NCI-H82 treated with DMSO at 0.1 percent for 48 hours (cell line): ENCODE measurements around the gene CHRNA9.

Experiments
- DNase-seq: peaks from one replicate; lab custom pipeline; 2025; ENCODE audit not compliant: unreplicated experiment; lab: John Stamatoyannopoulos, UW

The CHRNA9 gene

GRCh38 chr4:40308528-40309122, 26.5 kb upstream of the CHRNA9 start:
- DNase-seq = no peak

GRCh38 chr4:40309250-40309774, 25.8 kb upstream of the CHRNA9 start:
- DNase-seq = no peak

GRCh38 chr4:40310225-40310624, 24.9 kb upstream of the CHRNA9 start:
- no peak for DNase-seq

GRCh38 chr4:40311811-40312346, 23.3 kb upstream of the CHRNA9 start:
- no peak for DNase-seq

- no peak for DNase-seq
Observed at GRCh38 chr4:40314951-40315350, 20.2 kb upstream of the CHRNA9 start.

GRCh38 chr4:40316333-40316781, 18.8 kb upstream of the CHRNA9 start:
- no peak for DNase-seq

- no peak for DNase-seq
Observed at GRCh38 chr4:40316782-40317635, 18.1 kb upstream of the CHRNA9 start.

- DNase-seq = no peak
Observed at GRCh38 chr4:40317916-40318658, 17.0 kb upstream of the CHRNA9 start.

- no peak for DNase-seq
Observed at GRCh38 chr4:40321574-40322275, 13.4 kb upstream of the CHRNA9 start.

- no peak for DNase-seq
Observed at GRCh38 chr4:40322811-40323210, 12.3 kb upstream of the CHRNA9 start.

- no peak for DNase-seq
Observed at GRCh38 chr4:40323866-40324265, 11.3 kb upstream of the CHRNA9 start.

GRCh38 chr4:40325406-40326019, 9.6 kb upstream of the CHRNA9 start:
- DNase-seq = peak; percentile 32

GRCh38 chr4:40327340-40327739, 7.8 kb upstream of the CHRNA9 start:
- no peak for DNase-seq

GRCh38 chr4:40328383-40328782, 6.8 kb upstream of the CHRNA9 start:
- DNase-seq = no peak

GRCh38 chr4:40329805-40330204, 5.3 kb upstream of the CHRNA9 start:
- no peak for DNase-seq

- no peak for DNase-seq
Observed at GRCh38 chr4:40330536-40330935, 4.6 kb upstream of the CHRNA9 start.

- no peak for DNase-seq
Observed at GRCh38 chr4:40331101-40331745, 3.9 kb upstream of the CHRNA9 start.

GRCh38 chr4:40331961-40332360, 3.2 kb upstream of the CHRNA9 start:
- DNase-seq = no peak

- DNase-seq = no peak
Observed at GRCh38 chr4:40333921-40334352, 1.2 kb upstream of the CHRNA9 start.

- DNase-seq = no peak
Observed at GRCh38 chr4:40335525-40335894, 377 bp downstream of the CHRNA9 start.
